Right lobe of liver (tissue), 6 donors: ENCODE data around the gene RAB1A. TPM values are rescaled to one million over a fixed set of nuclear protein-coding genes. Genes with fewer than 3 reads are reported as not detected.

Experiments used
- ATAC-seq, 4 donors: fragments of 200-7000 bp; cut with Tn5 transposase; one replicate each; pipeline ENCODE4 v1.9.1; 2020; ENCODE audit warnings: mild to moderate bottlenecking in 4 of 4, moderate library complexity in 4 of 4
- DNase-seq, 3 donors: peaks; one replicate each; pipeline ENCODE4 v3.0.0-alpha.2; 2020
- H3K27ac ChIP-seq, 3 donors: fragments of 200-600 bp; one replicate each; pipeline ENCODE4 v1.8.0; 2022
- H3K27me3 ChIP-seq, 2 donors: fragments of 200-600 bp; one replicate each; pipeline ENCODE4 v1.8.0; 2022
- H3K36me3 ChIP-seq, 4 donors: fragments of 200-600 bp; sonication (generic) in 1 of 4; one replicate each; pipeline versions ENCODE4 v1.5.1 to v1.8.0; 2017 to 2022; ENCODE audit warnings: control low read depth in 1 of 4
- H3K4me1 ChIP-seq, 4 donors: fragments of 200-600 bp; sonication (generic) in 1 of 4; one replicate each; pipeline versions ENCODE4 v1.5.1 to v1.8.0; 2017 to 2022; ENCODE audit warnings: control low read depth in 1 of 4
- H3K4me3 ChIP-seq, 3 donors: fragments of 200-600 bp; one replicate each; pipeline ENCODE4 v1.8.0; 2022
- H3K9me3 ChIP-seq, 4 donors: fragments of 200-600 bp; sonication (generic) in 1 of 4; one replicate each; pipeline versions ENCODE4 v1.5.1 to v1.8.0; 2017 to 2022; ENCODE audit warnings: control low read depth in 1 of 4
- POLR2A ChIP-seq: fragments of 450-650 bp; IDR thresholded peaks from one replicate; pipeline ENCODE4 v1.6.1; 2017; ENCODE audit warnings: antibody characterized with exemption, mild to moderate bottlenecking
- WGBS: methylation state at CpG from one replicate; pipeline ENCODE4 v1.1.6; 2018; ENCODE audit warnings: low coverage, low lambda C conversion rate; ENCODE audit not compliant: insufficient coverage; ENCODE audit errors: missing lambda C conversion rate; 5-methylcytosine and 5-hydroxymethylcytosine counted together
- intact Hi-C, 2 donors: fragments of 100-400 bp; cut with DNase I; formaldehyde crosslinking; loops; one replicate each; pipeline versions ENCODE4 v1.11.2 to v1.14.1; 2022
- total RNA-seq, 6 experiments: library from RNA; depleted of rRNA in 2 of 6; stranded (reverse); fragments of >200 nt in 2 of 6; fragmentation: NEBNext Ultra II Directional in 3 of 6; extraction: Animal tissue kit (Norgen Biotek cat#: 25700) in 3 of 6; gene quantifications; one replicate each; pipeline versions ENCODE4 v1.1.0 to v1.2.4, GENCODE V29; 2016 to 2023
- TF ChIP-seq, protein P1 (sequence below), 4 donors: fragments of 200-600 bp in 3 of 4; fragments of 450-650 bp in 1 of 4; IDR thresholded peaks; one replicate each; pipeline versions ENCODE4 v1.5.1 to v1.8.0; 2016 to 2022; ENCODE audit warnings: antibody characterized with exemption in 4 of 4, mild to moderate bottlenecking in 2 of 4
- donor health status: DM: no; HTN: yes; CAD: no.
- donor health status: DM: no; HTN: no; CAD: no.
- donor health status: DM: no; HTN: no; CAD: no.
- donor health status: DM: no; HTN: yes; CAD: no.
- donor health status: DM: no; HTN: yes; CAD: no.

Gene RAB1A
- total RNA-seq, 6 experiments from 2014 or later: 65.0 to 119 (median 81.3) TPM

DNA sequence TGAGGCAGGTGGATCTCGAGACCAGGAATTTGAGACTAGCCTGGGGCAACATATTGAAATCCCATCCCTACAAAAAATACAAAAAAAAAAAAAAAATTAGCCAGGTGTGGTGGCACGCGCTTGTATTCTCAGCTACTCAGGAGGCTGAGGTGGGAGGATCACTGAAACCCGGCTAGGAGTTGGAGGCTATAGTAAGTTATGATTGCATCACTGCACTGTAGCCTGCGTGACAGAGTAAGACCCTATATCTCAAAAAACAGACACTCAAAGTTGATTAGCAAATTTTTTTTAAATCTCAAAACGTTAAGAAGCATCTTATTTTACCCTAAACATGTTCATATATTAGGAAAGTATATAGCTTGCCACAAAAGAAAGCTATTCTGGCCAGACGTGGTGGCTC lies 7.6 kb downstream of the RAB1A start:
- Histone ChIP-seq H3K27ac (no peak overlapping the region), H3K4me3 (no peak overlapping the region), H3K36me3 (no peaks in the 10 kb centered on the region), H3K9me3 (no peaks in the 10 kb centered on the region), H3K27me3 (no peaks in the 10 kb centered on the region), H3K4me1 (peaks cover 0 to 70% (median 21%) of the 10 kb centered on the region in 4 donors)
- no peak for ATAC-seq
- intact Hi-C loops: no loop called here
- no peak for DNase-seq
- no peak for TF ChIP-seq POLR2A
- WGBS: 69% methylated on average over 7 of the region's 7 CpGs

DNA sequence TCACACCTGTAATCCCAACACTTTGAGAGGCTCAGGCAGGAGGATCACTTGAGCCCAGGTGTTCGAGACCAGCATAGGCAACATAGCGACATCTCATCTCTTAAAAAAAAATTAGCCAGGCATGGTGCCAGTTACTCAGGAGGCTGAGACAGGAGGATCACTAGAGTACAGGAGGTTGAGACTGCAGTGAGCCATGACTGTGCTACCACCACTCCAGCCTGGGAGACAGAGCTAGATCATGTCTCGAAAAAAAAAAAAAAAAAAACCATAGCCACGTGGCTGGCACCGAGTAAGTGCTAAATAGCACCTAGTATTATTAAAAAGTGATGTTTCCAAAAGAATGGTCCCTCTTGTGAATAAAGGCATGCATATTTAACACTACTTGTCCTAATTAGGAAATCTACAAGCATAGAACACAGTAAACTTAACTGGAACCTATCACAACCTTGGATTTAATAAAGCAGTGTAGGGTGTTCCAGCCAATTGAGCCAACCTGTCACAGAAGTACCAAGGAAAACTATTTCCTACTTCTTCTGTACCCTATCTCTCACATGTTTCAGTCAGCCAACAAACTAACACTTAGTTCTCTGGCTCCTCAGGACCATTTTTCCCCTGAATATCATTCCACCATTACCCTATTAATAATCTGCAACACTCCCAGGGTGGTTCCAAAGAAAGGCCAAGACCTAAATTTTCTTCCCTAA lies 8.8 kb downstream of the RAB1A start:
- no peaks in the 10 kb centered on the region for H3K9me3 ChIP-seq
- no peak overlapping the region for H3K27ac ChIP-seq
- no peaks in the 10 kb centered on the region for H3K36me3 ChIP-seq
- no peak for DNase-seq
- TF ChIP-seq POLR2A: no peak
- TF ChIP-seq, protein P1, sequence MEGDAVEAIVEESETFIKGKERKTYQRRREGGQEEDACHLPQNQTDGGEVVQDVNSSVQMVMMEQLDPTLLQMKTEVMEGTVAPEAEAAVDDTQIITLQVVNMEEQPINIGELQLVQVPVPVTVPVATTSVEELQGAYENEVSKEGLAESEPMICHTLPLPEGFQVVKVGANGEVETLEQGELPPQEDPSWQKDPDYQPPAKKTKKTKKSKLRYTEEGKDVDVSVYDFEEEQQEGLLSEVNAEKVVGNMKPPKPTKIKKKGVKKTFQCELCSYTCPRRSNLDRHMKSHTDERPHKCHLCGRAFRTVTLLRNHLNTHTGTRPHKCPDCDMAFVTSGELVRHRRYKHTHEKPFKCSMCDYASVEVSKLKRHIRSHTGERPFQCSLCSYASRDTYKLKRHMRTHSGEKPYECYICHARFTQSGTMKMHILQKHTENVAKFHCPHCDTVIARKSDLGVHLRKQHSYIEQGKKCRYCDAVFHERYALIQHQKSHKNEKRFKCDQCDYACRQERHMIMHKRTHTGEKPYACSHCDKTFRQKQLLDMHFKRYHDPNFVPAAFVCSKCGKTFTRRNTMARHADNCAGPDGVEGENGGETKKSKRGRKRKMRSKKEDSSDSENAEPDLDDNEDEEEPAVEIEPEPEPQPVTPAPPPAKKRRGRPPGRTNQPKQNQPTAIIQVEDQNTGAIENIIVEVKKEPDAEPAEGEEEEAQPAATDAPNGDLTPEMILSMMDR (IDR thresholded peaks at IDR 0.05): no peak
- no peaks in the 10 kb centered on the region for H3K27me3 ChIP-seq
- H3K4me1 ChIP-seq: peaks cover 0 to 62% (median 17%) of the 10 kb centered on the region in 4 donors
- intact Hi-C loops: no loop called here
- WGBS: 54% methylated on average over 5 of the region's 5 CpGs
- no peak for ATAC-seq
- H3K4me3 ChIP-seq: no peak overlapping the region

DNA sequence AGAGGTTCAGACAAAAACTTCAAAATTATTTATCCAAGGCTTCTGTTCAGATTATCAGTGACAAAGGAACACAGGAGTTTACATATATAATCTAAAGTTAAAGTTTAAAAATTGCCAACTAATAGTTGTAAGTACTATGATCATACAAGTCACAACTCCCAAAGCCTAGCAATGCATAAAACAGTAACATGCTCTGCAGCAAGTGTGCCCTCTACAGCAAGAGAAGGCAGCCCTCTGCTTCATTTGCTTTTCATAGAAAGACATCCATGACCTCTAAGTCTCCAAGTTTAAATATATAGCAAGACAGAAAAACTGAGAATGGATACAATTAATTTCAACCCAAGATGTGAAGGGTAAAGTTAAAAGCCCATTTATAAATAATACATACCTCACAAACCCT lies 13.3 kb downstream of the RAB1A start:
- Histone ChIP-seq H3K27me3 (no peaks in the 10 kb centered on the region), H3K4me3 (no peak overlapping the region), H3K27ac (peak overlapping the region in 1 of 3 donors; percentile 1), H3K36me3 (no peaks in the 10 kb centered on the region), H3K4me1 (peaks cover 0 to 64% (median 10%) of the 10 kb centered on the region in 4 donors), H3K9me3 (no peaks in the 10 kb centered on the region)
- ATAC-seq: no peak
- intact Hi-C loops: no loop called here
- no peak for DNase-seq
- no peak for TF ChIP-seq POLR2A
- TF ChIP-seq, protein P1 (IDR thresholded peaks at IDR 0.05): no peak

DNA sequence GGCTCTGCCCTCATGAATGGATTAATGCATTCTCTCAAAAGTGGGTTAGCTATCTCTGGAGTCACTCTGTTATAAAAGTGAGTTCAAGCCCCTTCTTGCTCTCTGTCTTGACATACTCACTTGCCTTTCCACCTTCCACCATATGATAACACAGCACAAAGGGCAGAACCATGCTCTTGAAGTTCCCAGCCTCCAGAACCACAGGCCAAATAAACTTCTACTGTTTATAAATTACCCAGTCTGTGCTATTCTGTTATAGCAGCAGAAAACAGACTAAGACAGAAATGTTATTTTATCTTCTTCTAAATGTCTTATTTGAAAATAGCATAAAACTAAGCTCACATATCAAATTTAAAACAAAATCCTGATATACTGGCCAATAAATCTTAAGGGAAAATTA lies 15.0 kb downstream of the RAB1A start:
- peaks cover 0 to 53% (median 10%) of the 10 kb centered on the region in 4 donors for H3K4me1 ChIP-seq
- H3K36me3 ChIP-seq: no peaks in the 10 kb centered on the region
- no peaks in the 10 kb centered on the region for H3K9me3 ChIP-seq
- no peak for DNase-seq
- no peak overlapping the region for H3K4me3 ChIP-seq
- TF ChIP-seq, protein P1 (IDR thresholded peaks at IDR 0.05): no peak
- TF ChIP-seq POLR2A: no peak
- intact Hi-C loops: no loop called here
- no peaks in the 10 kb centered on the region for H3K27me3 ChIP-seq
- H3K27ac ChIP-seq: no peak overlapping the region
- ATAC-seq: no peak

DNA sequence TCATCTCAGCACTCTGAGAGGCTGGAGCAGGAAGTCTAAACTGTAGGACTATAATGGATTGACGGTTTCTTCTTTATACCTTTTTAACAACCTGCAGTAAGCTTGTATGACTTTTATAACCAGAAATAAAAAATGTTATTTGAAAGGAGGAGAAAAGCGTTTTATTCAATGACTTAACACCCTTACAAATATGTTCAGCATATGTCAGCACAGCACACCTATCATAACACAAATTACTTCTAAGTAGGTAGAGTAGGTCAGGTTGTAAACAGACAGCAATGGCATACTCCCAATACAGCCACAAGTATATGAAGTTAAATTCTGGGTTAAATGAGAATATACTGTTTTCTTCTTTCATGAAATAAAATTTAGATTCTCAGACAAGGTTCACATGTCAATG lies 16.1 kb downstream of the RAB1A start:
- no peak for TF ChIP-seq POLR2A
- TF ChIP-seq, protein P1 (IDR thresholded peaks at IDR 0.05): no peak
- Histone ChIP-seq H3K4me1 (peaks cover 0 to 53% (median 7%) of the 10 kb centered on the region in 4 donors), H3K27me3 (no peaks in the 10 kb centered on the region), H3K36me3 (no peaks in the 10 kb centered on the region), H3K4me3 (no peak overlapping the region), H3K9me3 (no peaks in the 10 kb centered on the region), H3K27ac (no peak overlapping the region)
- no peak for DNase-seq
- WGBS: 47% methylated on average over 2 of the region's 2 CpGs
- ATAC-seq: no peak
- intact Hi-C loops: no loop called here
